ENCODE results near the gene LRIT2. TPM values are rescaled to one million over a fixed set of nuclear protein-coding genes. Genes with fewer than 3 reads are reported as not detected.

The LRIT2 gene
- total RNA-seq, 4 donors from 2014 or later: not detected

DNA sequence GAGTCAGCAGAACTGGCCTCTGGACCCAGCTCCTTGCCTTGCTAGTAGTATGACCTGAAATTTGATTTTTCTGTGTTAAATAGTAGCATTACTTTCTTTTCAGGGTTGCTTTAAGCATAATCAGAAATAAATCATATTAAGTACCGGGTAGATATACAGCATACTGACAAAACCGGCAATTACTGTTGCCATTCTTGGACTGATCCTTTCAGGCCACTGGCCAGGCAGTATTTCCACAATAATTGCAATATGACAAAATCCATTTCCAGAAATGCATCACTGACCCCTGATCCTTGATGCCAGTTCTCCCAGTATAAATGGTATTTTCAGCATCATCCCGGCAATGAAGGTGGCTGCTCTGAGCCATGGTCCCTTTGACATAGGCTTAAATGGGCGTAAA, 9.1 kb upstream of the LRIT2 start:
- no peak overlapping the region for H3K27ac ChIP-seq
- no peaks in the 10 kb centered on the region for H3K4me1 ChIP-seq
- H3K9me3 ChIP-seq: no peaks in the 10 kb centered on the region
- intact Hi-C loops (cut with DNase I; ENCODE audit: low total_unique reads): no loop called here
- no peak for TF ChIP-seq POLR2AphosphoS5 (IDR thresholded peaks at IDR 0.05)
- TF ChIP-seq, protein P1, sequence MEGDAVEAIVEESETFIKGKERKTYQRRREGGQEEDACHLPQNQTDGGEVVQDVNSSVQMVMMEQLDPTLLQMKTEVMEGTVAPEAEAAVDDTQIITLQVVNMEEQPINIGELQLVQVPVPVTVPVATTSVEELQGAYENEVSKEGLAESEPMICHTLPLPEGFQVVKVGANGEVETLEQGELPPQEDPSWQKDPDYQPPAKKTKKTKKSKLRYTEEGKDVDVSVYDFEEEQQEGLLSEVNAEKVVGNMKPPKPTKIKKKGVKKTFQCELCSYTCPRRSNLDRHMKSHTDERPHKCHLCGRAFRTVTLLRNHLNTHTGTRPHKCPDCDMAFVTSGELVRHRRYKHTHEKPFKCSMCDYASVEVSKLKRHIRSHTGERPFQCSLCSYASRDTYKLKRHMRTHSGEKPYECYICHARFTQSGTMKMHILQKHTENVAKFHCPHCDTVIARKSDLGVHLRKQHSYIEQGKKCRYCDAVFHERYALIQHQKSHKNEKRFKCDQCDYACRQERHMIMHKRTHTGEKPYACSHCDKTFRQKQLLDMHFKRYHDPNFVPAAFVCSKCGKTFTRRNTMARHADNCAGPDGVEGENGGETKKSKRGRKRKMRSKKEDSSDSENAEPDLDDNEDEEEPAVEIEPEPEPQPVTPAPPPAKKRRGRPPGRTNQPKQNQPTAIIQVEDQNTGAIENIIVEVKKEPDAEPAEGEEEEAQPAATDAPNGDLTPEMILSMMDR (IDR thresholded peaks at IDR 0.05): no peak
- no peak overlapping the region for H3K4me3 ChIP-seq
- WGBS, 2 donors (ENCODE audit: low coverage in 1 of 2): 58 to 82% methylated on average over 2 to 4 of the region's 4 CpGs
- no peak for DNase-seq
- H3K27me3 ChIP-seq: peaks cover 5% of the 10 kb centered on the region
- no peaks in the 10 kb centered on the region for H3K36me3 ChIP-seq
- in situ Hi-C loops (cut with MboI; ENCODE audit: low pct_ligation_motif_present in 1 of 4, low pct_unique_long_range_greater_than_20kb in 1 of 4, low sequenced_read_pairs in 3 of 4): no loop called here

DNA sequence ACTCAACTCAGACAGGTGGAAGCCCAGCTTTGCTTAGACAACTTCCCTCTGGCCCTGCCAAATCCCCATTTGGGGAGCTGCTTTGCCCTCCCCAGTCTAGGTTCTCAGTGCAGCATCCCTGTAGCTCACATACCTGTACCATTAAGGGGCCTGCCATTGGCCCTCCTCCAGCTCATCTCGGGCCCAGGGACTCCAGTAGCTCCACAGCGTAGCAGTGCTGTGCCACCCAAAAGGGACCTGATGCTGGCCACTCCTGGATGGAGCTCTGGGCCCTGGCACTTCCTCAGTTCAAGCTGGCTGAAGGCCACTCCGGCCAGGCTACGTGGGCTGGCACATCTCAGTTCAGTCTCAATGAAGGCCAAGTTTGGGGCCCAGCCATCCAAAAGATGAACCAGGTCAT, 8.6 kb upstream of the LRIT2 start:
- intact Hi-C loops (cut with DNase I; ENCODE audit: low total_unique reads): no loop called here
- Histone ChIP-seq H3K36me3 (no peaks in the 10 kb centered on the region), H3K27ac (no peak overlapping the region), H3K4me1 (no peaks in the 10 kb centered on the region), H3K9me3 (no peaks in the 10 kb centered on the region), H3K4me3 (no peak overlapping the region), H3K27me3 (peaks cover 5% of the 10 kb centered on the region)
- in situ Hi-C loops (cut with MboI; ENCODE audit: low pct_ligation_motif_present in 1 of 4, low pct_unique_long_range_greater_than_20kb in 1 of 4, low sequenced_read_pairs in 3 of 4): no loop called here
- TF ChIP-seq POLR2A (IDR thresholded peaks at IDR 0.05) (no peak), EP300 (IDR thresholded peaks at IDR 0.05; ENCODE audit: low read depth) (no peak), POLR2AphosphoS5 (IDR thresholded peaks at IDR 0.05) (no peak)
- TF ChIP-seq, protein P1 (IDR thresholded peaks at IDR 0.05): no peak
- WGBS, 2 donors (ENCODE audit: low coverage in 1 of 2): 78% methylated on average over 4 of the region's 4 CpGs; no CpG with 5 or more reads in 1 of the 2 donors
- DNase-seq: no peak

DNA sequence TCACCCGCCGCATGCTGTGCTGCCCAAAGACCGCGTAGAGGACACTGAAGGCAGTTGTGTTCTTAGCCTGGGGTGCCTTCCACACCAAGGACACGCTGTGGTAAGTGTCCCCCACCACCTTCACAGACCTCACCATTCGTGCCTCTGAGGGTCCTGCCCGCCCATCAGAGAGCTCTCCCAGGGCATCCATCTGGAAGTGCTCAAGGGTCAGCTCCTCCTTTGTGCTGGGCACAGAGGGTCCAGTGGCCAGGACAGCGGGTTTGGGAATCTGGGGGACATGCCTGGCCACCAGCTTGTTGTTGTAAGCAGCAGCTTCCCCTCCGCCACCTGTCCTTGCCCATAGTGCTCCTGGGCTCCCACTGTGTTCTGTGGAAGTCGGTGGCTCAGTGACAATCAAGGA, 7.0 kb upstream of the LRIT2 start:
- 77% methylated on average over 10 of the region's 10 CpGs; no CpG with 5 or more reads in 1 of the 2 donors for WGBS, 2 donors (ENCODE audit: low coverage in 1 of 2)
- no peak for DNase-seq
- no peak overlapping the region for H3K4me3 ChIP-seq
- in situ Hi-C loops (cut with MboI; ENCODE audit: low pct_ligation_motif_present in 1 of 4, low pct_unique_long_range_greater_than_20kb in 1 of 4, low sequenced_read_pairs in 3 of 4): no loop called here
- H3K27me3 ChIP-seq: peaks cover 4% of the 10 kb centered on the region
- TF ChIP-seq POLR2A (IDR thresholded peaks at IDR 0.05) (no peak), POLR2AphosphoS5 (IDR thresholded peaks at IDR 0.05) (no peak), EP300 (IDR thresholded peaks at IDR 0.05; ENCODE audit: low read depth) (no peak)
- TF ChIP-seq, protein P1 (IDR thresholded peaks at IDR 0.05): no peak
- H3K9me3 ChIP-seq: no peaks in the 10 kb centered on the region
- no peak overlapping the region for H3K27ac ChIP-seq
- H3K36me3 ChIP-seq: no peaks in the 10 kb centered on the region
- H3K4me1 ChIP-seq: no peaks in the 10 kb centered on the region
- intact Hi-C loops (cut with DNase I; ENCODE audit: low total_unique reads): no loop called here

DNA sequence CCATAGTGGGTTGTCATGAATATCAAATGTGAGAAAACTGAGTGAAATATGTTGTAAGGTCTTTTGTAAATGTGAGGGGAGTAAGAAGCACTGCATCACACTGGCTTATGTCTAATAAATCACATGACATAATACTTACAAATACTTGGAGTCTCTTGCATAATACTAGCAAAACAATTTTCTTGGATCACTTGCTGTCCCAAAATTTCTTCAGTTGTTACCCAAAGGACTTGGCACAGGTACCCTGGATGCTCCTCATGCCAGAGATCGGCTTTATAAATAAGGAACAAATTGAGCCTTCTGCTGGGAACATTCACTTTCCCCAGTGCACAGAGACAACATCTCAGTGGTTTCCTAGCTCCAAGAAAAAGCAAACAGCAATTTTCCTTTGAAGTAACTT, 5.0 kb upstream of the LRIT2 start:
- no peak for DNase-seq
- no peaks in the 10 kb centered on the region for H3K27me3 ChIP-seq

DNA sequence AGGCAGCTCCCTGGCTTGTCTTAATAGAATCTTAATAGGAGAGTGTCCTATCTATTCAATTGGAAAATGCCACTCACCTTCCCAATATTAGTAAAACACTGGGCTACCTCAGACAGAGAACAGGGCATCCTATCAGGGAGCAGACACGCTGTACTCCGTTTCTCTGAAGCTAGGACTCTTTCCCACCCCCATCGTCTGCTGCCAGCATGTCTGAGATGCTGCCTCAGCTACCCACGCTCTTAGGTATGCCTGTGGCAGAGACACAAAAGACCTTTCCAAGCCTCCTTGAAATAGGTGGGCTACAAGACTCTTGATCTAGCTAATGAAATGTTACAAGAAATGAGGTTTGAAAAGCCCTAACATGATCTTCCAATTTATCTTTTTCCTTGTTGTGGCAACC, 2.5 kb upstream of the LRIT2 start:
- Histone ChIP-seq H3K9me3 (no peaks in the 10 kb centered on the region), H3K4me3 (no peak overlapping the region), H3K27ac (no peak overlapping the region), H3K4me1 (no peaks in the 10 kb centered on the region), H3K27me3 (peaks cover 5% of the 10 kb centered on the region), H3K36me3 (no peaks in the 10 kb centered on the region)
- in situ Hi-C loops (cut with MboI; ENCODE audit: low pct_ligation_motif_present in 1 of 4, low pct_unique_long_range_greater_than_20kb in 1 of 4, low sequenced_read_pairs in 3 of 4): no loop called here
- no peak for DNase-seq
- intact Hi-C loops (cut with DNase I; ENCODE audit: low total_unique reads): no loop called here
- TF ChIP-seq POLR2A (IDR thresholded peaks at IDR 0.05): no peak
- WGBS, 2 donors (ENCODE audit: low coverage in 1 of 2): 50 to 78% methylated on average over 2 to 4 of the region's 4 CpGs

More for the DNA sequence above, 5.0 kb upstream of the LRIT2 start:
- Histone ChIP-seq H3K4me3 (no peak overlapping the region), H3K36me3 (no peaks in the 10 kb centered on the region), H3K9me3 (no peaks in the 10 kb centered on the region), H3K4me1 (no peaks in the 10 kb centered on the region), H3K27ac (no peak overlapping the region)
- TF ChIP-seq POLR2AphosphoS5 (IDR thresholded peaks at IDR 0.05) (peak in 1 of 3 donors; percentile 42), POLR2A (IDR thresholded peaks at IDR 0.05) (no peak)
- 76 to 80% methylated on average over 1 of the region's 1 CpG for WGBS, 2 donors (ENCODE audit: low coverage in 1 of 2)
- in situ Hi-C loops (cut with MboI; ENCODE audit: low pct_ligation_motif_present in 1 of 4, low pct_unique_long_range_greater_than_20kb in 1 of 4, low sequenced_read_pairs in 3 of 4): no loop called here
- intact Hi-C loops (cut with DNase I; ENCODE audit: low total_unique reads): no loop called here

Data from transverse colon (tissue), 4 donors.